Ovary (tissue), 9 donors: Measurements from ENCODE around the gene FAAP20. TPM values are rescaled to one million over a fixed set of nuclear protein-coding genes. Genes with fewer than 3 reads are reported as not detected.

ENCODE experiments used
- DNase-seq, 5 donors: peaks; one replicate each; pipeline ENCODE4 v3.0.0-alpha.2; 2019 to 2020
- H3K27ac ChIP-seq, 2 donors: fragments of 200-600 bp; one replicate each; pipeline versions ENCODE4 v1.5.1 to v1.8.0; 2019 to 2022
- H3K27me3 ChIP-seq: fragments of 200-600 bp; one replicate; pipeline ENCODE4 v1.8.0; 2022
- H3K36me3 ChIP-seq: fragments of 200-600 bp; sonication (generic); one replicate; pipeline ENCODE4 v1.5.1; 2019
- H3K4me1 ChIP-seq: one replicate; pipeline ENCODE4 v1.8.1; 2013; ENCODE audit warnings: mild to moderate bottlenecking, moderate library complexity; ENCODE audit not compliant: insufficient read depth
- H3K4me3 ChIP-seq: fragments of 200-600 bp; sonication (generic); one replicate; pipeline ENCODE4 v1.5.1; 2017
- H3K9me3 ChIP-seq, 2 donors: fragments of 200-600 bp in 1 of 2; sonication (generic) in 1 of 2; one replicate each; pipeline versions ENCODE4 v1.5.1 to v1.8.1; 2013 to 2019; ENCODE audit warnings: mild to moderate bottlenecking in 1 of 2, moderate library complexity in 1 of 2
- CTCF ChIP-seq, 3 donors: fragments of 450-650 bp in 2 of 3; fragments of 200-600 bp in 1 of 3; IDR thresholded peaks; one replicate each; pipeline versions ENCODE4 v1.5.1 to v1.8.0; 2016 to 2022; ENCODE audit warnings: antibody characterized with exemption in 3 of 3, mild to moderate bottlenecking in 1 of 3
- EP300 ChIP-seq: sonication (generic); formaldehyde crosslinking; IDR thresholded peaks from one replicate; pipeline ENCODE4 v1.6.1; 2017; ENCODE audit warnings: antibody characterized with exemption
- POLR2A ChIP-seq: fragments of 450-650 bp; IDR thresholded peaks from one replicate; pipeline ENCODE4 v1.6.1; 2017; ENCODE audit warnings: antibody characterized with exemption, mild to moderate bottlenecking, moderate library complexity
- WGBS, 3 donors: extraction: QIAGEN DNeasy Blood & Tissue Kit in 1 of 3; methylation state at CpG; one replicate each; pipeline versions ENCODE4 v1.1.5 to v1.1.7; 2013 to 2017; 5-methylcytosine and 5-hydroxymethylcytosine counted together
- intact Hi-C, 4 donors: fragments of 100-400 bp; cut with DNase I; formaldehyde crosslinking; loops; one replicate each; pipeline versions ENCODE4 v1.11.0 to v1.15.1; 2022 to 2023
- polyA plus RNA-seq, 2 donors: library from polyadenylated mRNA; stranded (reverse); fragments of 200-250 nt in 1 of 2; fragments of 350-450 nt in 1 of 2; fragmentation: Illumina TruSeq in 1 of 2; extraction: RNeasy Lipid Tissue Mini Kit (QIAGEN cat#74804) in 1 of 2; gene quantifications; one replicate each; pipeline ENCODE4 v1.2.3, GENCODE V29; 2013 to 2014
- total RNA-seq, 7 donors: library from RNA; depleted of rRNA in 2 of 7; stranded (reverse); fragments of >200 nt in 2 of 7; fragmentation: NEBNext Ultra II Directional in 3 of 7; extraction: Animal tissue kit (Norgen Biotek cat#: 25700) in 3 of 7; gene quantifications; one replicate each; pipeline versions ENCODE4 v1.1.0 to v1.2.4, GENCODE V29; 2016 to 2023
- donor health status: DM: no; HTN: no; CAD: no; lungs with moderate emphysema.
- donor health status: DM: no; HTN: no; CAD: no.
- donor health status: Bipolar disorder and iron deficiency.
- donor health status: DM: yes; HTN: yes; CAD: no.
- donor health status: DM: no; HTN: no; CAD: no.
- donor health status: DM: yes; HTN: yes; CAD: no.

The FAAP20 gene
- total and polyA plus RNA-seq, 9 donors: 3.4 to 96.1 (median 61.7) TPM

DNA sequence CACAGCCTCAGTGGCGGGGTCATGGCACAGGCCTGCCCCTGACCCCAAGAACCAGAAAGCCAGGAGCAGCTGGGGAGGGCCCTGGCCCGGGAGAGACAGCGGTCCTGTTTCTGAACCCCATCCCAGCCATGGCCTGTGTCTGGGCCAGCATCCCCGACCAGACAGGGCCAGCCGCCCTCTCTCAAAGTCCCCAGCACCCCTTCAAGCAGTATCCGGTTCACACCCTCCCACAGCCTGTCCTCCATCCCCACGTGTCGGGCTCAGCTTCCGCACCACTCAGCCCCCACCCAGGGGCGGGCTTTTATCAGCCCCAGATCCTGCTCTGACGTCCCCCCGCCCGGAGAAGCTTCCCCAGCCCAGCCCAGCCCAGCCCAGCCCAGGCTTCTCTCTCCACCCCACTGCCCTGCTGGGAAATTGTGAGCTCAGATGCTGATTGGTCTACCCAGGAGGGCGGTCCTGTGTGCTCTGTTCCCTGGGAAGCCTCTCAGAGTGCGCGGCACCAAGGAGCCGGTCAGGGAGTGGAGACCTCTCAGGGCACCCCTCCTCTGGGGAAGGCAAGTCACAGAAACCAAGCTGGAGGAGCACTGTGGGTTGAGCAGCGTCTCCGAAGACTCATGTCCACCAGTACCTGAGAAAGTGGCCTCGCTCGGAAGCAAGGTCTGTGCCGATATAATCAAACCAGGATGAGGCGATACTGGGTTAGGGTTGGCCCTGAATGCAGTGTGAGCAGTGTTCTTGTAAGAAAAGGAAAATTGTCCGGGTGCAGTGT, 4.7 kb upstream of the FAAP20 start:
- TF ChIP-seq POLR2A (peak; percentile 93), EP300 (no peak)
- intact Hi-C loops: loop anchor here in 3 of 4 donors (2.0 to 10.0 kb wide), 6 partner anchors 33 to 184 kb away; no protein-coding TSS in a partner anchor
- 1 to 7% (median 5%) methylated on average over 22 to 24 of the region's 24 CpGs for WGBS, 3 donors
- peak; percentile 84 to 94 (median 87) for DNase-seq
- H3K4me3 ChIP-seq: peak overlapping the region; percentile 38
- H3K9me3 ChIP-seq: no peaks in the 10 kb centered on the region
- peak overlapping the region; percentile 63 to 65 for H3K27ac ChIP-seq
- H3K27me3 ChIP-seq: no peaks in the 10 kb centered on the region
- no peaks in the 10 kb centered on the region for H3K36me3 ChIP-seq
- peaks cover 9% of the 10 kb centered on the region for H3K4me1 ChIP-seq

DNA sequence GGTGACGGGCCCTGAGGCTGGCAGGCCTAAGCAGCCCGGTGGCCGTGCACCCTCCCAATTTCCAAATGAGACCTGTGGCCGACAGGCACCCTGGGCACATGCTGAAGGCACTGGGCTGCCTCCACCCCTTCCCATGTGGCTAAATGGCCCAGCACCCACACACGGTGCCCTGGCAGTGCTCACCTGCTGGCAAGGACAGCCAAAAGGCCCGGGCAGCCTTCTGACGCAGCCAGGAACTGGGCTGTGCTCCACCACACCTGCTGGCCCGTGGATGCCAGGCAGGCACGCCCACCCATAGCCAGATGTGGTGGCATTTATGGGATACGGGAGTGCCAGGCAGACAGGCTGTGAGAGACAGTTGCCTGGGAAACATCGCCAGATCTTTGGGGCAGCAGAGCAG, 4.0 kb upstream of the FAAP20 start:
- no peak for TF ChIP-seq CTCF (IDR thresholded peaks at IDR 0.05)
- no peak for TF ChIP-seq POLR2A
- TF ChIP-seq EP300: no peak
- Histone ChIP-seq H3K4me1 (peaks cover 9% of the 10 kb centered on the region), H3K27ac (peak overlapping the region; percentile 63 to 65), H3K9me3 (no peaks in the 10 kb centered on the region), H3K36me3 (no peaks in the 10 kb centered on the region), H3K4me3 (no peak overlapping the region), H3K27me3 (no peaks in the 10 kb centered on the region)
- peak in 2 of 5 donors; percentile 60 to 64 for DNase-seq
- WGBS, 3 donors: 69 to 76% (median 72%) methylated on average over 11 of the region's 11 CpGs
- intact Hi-C loops: loop anchor here in 3 of 4 donors (2.0 to 10.0 kb wide), 6 partner anchors 34 to 184 kb away; no protein-coding TSS in a partner anchor

GRCh38 chr1:2197707-2198165, 3.2 kb upstream of the FAAP20 start:
- TF ChIP-seq POLR2A (no peak), CTCF (IDR thresholded peaks at IDR 0.05) (no peak), EP300 (no peak)
- intact Hi-C loops: loop anchor here (2.0 to 10.0 kb wide), 6 partner anchors 35 to 185 kb away; no protein-coding TSS in a partner anchor
- no peak for DNase-seq
- no peak overlapping the region for H3K4me3 ChIP-seq
- peaks cover 13% of the 10 kb centered on the region for H3K4me1 ChIP-seq
- no peaks in the 10 kb centered on the region for H3K27me3 ChIP-seq
- no peaks in the 10 kb centered on the region for H3K9me3 ChIP-seq
- H3K36me3 ChIP-seq: no peaks in the 10 kb centered on the region
- no peak overlapping the region for H3K27ac ChIP-seq
- WGBS, 3 donors: 83 to 92% (median 84%) methylated on average over 8 to 10 of the region's 10 CpGs

DNA sequence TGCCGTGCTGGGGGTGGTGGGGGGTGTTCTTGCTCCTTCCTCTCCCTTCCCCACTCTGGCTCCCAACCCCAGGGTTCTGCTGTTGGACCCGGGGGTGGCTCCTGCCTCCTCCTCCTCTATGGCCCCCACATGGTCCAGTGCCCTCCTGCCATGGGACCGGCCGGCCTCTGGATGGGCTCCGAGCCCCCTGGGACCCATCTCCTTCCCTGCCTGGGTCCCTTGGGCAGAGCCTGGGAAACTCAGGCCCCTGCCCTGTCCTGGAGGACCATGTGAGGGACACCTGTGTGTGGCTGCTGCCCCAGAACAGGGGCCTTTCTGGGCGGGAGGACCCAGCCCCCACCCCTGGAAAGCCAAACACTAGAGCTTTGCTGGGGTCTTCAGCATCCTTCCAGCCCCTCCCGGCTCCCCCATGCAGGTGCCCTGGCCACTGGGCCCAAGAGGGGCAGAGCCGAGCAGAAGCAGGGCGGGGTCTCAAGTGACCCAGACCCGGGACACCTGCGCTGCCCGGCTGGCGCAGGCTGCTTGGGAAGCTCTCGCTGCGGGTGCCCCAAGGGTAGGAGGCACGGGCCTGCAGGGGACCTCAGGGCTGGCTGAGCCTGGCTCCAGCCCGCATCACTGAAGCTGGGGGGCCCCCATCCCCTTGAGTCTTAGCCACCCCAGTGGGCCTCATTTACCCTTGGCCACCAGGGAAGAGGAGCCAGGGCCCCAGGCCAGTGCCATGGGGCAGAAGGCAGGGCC, 2.5 kb upstream of the FAAP20 start:
- Histone ChIP-seq H3K36me3 (no peaks in the 10 kb centered on the region), H3K4me1 (peaks cover 13% of the 10 kb centered on the region), H3K27me3 (no peaks in the 10 kb centered on the region), H3K9me3 (no peaks in the 10 kb centered on the region), H3K4me3 (no peak overlapping the region), H3K27ac (no peak overlapping the region)
- 84 to 88% (median 85%) methylated on average over 15 to 17 of the region's 17 CpGs for WGBS, 3 donors
- DNase-seq: peak in 2 of 5 donors; percentile 45 to 50
- TF ChIP-seq POLR2A: no peak
- TF ChIP-seq EP300: no peak
- no peak for TF ChIP-seq CTCF (IDR thresholded peaks at IDR 0.05)
- intact Hi-C loops: loop anchor here (2.0 to 10.0 kb wide), 6 partner anchors 35 to 186 kb away; no protein-coding TSS in a partner anchor
